Activated CD4-positive, alpha-beta T cell treated with anti-CD3 and anti-CD28 coated beads for 1 hour (primary cell): ENCODE measurements around the gene TDRD12.
"Not testable (repeated sequence)": the region's sequence is repeated elsewhere in the genome, so short reads cannot be mapped to it uniquely, and the experiment has no call there.

Experiments used
- DNase-seq: peaks from one replicate; pipeline ENCODE4 v3.0.0-alpha.2; 2020

The TDRD12 gene

DNA sequence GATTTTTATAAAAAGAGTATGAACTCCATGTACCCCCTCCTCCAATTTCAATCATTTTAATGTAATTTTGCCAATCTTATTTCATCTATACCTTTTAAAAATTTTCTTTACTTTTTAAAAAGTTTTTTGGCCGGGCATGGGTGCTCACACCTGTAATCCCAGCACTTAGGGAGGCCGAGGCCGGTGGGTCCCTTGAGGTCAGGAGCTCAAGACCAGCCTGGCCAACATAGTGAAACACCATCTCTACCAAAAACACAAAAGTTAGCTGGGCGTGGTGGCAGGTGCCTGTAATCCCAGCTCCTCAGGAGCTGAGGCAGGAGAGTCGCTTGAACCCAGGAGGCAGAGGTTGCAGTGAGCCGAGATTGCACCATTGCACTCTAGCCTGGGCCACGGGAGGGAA, 113.8 kb downstream of the TDRD12 start:
- DNase-seq, result not testable (repeated sequence)

GRCh38 chr19:32837531-32837930, 118.0 kb downstream of the TDRD12 start:
- no peak for DNase-seq

DNA sequence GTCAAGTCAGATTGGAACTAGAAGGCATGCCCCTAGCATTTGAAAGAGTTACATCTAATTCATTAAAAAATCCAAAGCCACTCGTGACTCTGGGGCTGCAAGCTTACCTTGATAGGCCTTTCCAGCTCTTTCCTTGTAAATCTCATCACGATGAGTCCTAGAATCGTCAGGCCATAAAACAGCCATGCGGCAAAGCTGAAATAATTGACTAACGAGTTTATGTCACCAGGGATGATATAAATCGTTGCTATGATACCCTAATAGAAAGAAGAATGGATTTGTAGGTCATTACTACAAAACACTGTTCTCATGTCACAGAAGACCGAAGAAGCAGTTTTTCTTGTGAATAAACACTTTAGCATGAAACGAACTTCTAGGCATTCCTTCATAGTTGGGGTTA, 122.5 kb downstream of the TDRD12 start:
- DNase-seq, result no peak

GRCh38 chr19:32843716-32844245, 124.2 kb downstream of the TDRD12 start:
- DNase-seq, result no peak

GRCh38 chr19:32848035-32848434, 128.5 kb downstream of the TDRD12 start:
- not testable (repeated sequence) for DNase-seq

- no peak for DNase-seq
These were observed 132.6 kb downstream of the TDRD12 start for GRCh38 chr19:32852216-32852615.

DNA sequence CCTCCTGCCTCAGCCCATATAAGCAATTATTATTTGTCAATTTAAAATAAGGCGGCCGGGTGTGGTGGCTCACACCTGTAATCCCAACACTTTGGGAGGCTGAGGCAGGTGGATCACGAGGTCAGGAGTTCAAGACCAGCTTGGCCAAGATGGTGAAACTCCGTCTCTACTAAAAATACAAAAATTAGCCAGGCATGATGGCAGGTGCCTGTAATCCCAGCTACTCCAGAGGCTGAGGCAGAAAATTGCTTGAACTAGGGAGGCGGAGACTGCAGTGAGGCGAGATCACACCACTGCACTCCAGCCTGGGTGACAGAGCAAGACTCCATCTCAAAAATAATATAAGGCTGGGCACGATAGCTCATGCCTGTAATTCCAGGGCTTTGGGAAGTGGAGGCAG, 137.3 kb downstream of the TDRD12 start:
- DNase-seq, result not testable (repeated sequence)

DNA sequence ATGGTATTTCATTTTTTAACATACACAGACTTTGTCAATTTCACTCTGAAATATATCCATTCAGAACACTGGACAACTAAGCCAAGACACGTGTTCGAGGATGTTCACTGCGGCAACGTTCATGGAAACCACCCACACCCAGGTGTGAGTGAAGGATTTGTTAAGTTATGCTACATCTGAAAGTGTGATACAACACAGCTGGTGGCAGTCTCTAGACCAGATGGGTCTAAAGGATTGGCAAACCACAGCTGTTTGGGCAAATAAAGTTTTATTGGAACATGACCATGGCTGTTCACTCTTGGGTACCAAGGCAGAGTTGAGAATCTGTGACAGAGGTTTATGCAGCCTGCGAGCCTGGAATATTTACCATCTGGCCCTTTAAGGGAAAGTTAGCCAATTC, 138.0 kb downstream of the TDRD12 start:
- no peak for DNase-seq

GRCh38 chr19:32858155-32858554, 138.6 kb downstream of the TDRD12 start:
- DNase-seq, result no peak

DNA sequence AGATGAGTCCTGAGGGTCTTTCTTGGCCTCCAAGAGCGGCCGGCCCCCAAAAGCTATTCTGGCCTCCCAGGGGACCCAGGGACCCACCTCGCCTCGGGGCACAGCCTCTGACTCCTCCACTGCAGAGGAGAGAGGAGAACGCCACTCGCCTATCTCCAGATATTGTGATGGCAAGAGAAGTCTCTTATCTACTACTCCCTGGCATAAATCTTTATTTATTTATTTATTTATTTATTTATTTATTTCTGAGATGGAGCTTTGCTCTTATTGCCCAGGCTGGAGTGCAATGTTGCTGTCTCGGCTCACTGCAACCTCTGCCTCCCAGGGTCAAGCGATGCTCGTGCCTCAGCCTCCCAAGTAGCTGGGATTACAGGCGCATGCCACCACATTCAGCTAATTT, 139.0 kb downstream of the TDRD12 start:
- DNase-seq, result no peak

DNA sequence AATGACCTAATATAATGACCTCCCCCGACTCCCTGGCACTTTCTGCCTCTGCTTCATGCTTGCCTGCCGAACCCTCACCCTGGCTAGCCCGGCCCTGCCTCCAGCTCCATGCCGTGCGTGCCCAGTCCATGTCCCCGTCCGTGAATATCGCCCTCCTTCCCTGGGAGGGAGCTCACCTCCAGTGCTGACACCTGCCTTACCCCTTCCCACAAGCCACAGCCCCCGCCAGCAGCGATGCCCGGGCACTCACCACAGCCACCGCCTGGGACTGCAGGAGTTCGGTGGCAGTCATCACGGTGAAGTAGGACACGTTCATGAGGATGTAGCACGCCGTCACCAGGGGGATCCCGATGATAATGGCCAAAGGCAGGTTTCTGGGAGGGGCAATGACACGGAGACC, 140.0 kb downstream of the TDRD12 start:
- no peak for DNase-seq

- DNase-seq, result no peak
These were observed 142.0 kb downstream of the TDRD12 start for GRCh38 chr19:32861596-32861995.

DNA sequence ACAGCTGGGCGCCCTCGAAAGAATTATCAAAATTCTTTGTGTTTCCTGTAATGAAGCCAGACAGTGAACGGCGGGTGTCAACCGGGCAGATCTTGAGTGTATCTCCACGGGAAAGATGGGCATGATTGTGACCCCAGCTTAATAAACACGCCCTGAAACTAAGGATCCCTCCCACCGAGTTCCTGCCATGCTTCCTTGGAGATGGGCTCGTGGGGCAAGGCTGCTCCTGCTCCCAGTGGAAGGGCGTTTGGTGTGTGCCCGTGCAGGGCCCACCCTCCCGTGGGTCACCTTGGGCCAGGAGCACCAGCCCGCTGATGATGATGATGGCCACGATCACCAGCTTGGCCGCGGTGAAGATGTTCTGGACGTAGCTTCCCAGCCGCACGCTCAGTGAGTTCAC, 142.6 kb downstream of the TDRD12 start:
- no peak for DNase-seq

DNA sequence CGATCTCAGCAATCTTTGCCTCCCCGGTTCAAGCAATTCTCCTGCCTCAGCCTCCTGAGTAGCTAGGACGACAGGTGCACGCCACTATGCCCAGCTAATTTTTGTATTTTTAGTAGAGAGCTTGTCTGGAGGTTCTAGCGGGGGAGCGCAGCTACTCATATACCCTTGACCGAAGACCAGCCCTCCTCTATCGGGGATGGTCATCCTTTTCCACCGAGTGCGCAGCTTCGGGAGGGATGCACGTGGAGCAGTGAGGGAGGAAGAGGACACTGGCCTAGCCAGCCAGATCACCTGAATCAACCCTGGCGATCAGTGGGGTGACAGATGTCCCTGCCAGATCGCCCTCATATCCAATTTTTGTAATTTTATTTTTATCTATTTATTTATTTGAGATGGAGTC, 143.2 kb downstream of the TDRD12 start:
- DNase-seq, result no peak

- no peak for DNase-seq
These were observed 143.7 kb downstream of the TDRD12 start for GRCh38 chr19:32863301-32863700.

- DNase-seq, result no peak
These were observed 144.3 kb downstream of the TDRD12 start for GRCh38 chr19:32863841-32864240.

GRCh38 chr19:32864318-32865007, 144.9 kb downstream of the TDRD12 start:
- no peak for DNase-seq

DNA sequence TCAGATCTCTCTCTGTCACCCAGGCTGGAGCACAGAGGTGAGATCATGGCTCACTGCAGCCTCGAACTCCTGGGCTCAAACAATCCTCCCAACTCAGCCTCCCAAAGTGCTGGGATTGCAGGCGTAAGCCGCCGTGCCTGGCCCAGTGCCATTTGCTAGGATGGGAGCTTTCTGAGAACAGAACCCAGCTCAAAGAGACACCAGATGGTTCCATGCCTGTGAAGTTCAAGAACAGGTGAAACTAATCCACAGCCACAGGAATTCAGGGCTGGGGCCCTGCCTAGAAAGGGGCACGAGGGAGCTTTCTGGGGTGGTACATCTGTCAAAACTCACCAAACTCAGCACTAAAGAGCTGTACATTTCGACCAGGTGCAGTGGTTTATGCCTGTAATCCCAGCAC, 145.8 kb downstream of the TDRD12 start:
- no peak for DNase-seq

- no peak for DNase-seq
These were observed 146.5 kb downstream of the TDRD12 start for GRCh38 chr19:32866061-32866460.

DNA sequence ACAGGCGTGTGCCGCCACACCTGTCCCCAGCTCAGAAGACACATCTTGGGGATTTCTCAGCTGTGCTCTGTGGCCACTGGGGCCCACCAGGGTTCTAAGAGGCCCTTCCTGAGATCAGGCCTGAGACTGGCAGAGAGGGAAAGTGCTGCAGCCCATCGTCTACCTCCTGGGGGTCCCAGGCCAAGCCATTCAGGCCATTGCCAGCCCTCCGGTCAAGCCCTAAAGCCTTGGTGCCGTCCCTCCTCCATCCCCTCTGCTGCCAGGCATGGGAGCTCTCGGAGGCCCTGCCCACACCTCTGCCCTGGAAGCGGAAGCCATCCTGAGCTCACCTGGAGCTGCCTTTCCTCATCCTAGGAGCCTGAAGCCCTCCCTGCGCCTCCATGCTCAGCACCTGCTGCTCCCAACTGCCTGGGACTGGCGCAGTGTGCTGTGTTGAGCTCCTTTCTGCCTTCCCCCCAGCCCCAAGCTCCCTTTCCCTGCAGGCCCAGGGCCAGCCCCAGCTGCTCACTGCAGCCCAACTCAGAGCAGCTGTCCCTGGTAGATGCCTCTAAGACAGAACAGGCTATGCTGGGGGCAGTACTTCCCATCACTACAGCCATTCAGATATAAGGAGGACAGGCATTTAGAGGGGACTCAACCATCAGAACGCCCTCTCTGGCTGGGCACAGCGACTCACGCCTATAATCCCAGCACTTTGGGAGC, 147.1 kb downstream of the TDRD12 start:
- DNase-seq, result no peak

- DNase-seq, result not testable (repeated sequence)
These were observed 147.9 kb downstream of the TDRD12 start for GRCh38 chr19:32867436-32867835.

DNA sequence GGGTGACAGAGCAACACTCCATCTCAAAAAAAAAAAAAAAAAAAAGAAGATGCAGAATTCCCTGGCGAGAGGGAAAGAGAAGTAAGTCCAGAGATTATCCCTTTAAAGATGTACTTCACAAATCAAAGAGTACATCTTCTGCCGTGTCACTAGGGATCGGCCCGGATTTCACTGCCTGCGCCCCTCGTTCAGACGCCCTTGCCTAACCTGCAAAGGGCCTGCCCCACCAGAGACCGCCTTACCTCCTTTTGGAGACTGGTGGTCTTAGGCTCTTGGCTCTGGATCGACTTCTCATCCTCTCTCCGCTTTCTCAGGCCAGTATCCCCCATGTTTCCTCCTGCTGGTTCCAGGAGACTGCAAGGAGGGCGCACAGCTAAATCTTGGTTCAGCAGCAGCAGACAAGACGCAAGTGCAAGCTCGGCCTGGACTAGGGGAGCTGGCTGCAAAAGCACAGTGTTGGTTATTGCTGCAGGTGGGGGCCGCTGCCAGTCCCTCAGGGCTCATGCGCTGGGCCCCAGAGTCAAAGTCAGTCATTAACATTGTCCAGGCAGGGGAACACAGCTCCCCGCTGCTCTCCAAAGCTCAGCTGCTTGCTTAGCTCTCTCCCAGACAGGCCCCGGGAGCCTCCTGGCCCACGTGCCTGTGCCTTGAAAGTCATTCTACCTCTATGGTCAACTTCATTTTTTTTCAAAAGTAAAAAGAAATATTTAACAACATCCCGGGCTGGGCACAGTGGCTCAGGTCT, 148.8 kb downstream of the TDRD12 start:
- no peak for DNase-seq

GRCh38 chr19:32869369-32869965, 149.9 kb downstream of the TDRD12 start, which contains the start of gene SLC7A9:
Gene SLC7A9, minus strand, starts transcription at chr19:32869767. Its CDS starts 1,233 bp downstream, at chr19:32868534.
- no peak for DNase-seq
